ENCODE measurements around the gene NFIC.
"Not testable (repeated sequence)": the region's sequence is repeated elsewhere in the genome, so short reads cannot be mapped to it uniquely, and the experiment has no call there.

NFIC gene

GRCh38 chr19:3401004-3401768, 34.8 kb downstream of the NFIC start:
- no peak for DNase-seq

DNA sequence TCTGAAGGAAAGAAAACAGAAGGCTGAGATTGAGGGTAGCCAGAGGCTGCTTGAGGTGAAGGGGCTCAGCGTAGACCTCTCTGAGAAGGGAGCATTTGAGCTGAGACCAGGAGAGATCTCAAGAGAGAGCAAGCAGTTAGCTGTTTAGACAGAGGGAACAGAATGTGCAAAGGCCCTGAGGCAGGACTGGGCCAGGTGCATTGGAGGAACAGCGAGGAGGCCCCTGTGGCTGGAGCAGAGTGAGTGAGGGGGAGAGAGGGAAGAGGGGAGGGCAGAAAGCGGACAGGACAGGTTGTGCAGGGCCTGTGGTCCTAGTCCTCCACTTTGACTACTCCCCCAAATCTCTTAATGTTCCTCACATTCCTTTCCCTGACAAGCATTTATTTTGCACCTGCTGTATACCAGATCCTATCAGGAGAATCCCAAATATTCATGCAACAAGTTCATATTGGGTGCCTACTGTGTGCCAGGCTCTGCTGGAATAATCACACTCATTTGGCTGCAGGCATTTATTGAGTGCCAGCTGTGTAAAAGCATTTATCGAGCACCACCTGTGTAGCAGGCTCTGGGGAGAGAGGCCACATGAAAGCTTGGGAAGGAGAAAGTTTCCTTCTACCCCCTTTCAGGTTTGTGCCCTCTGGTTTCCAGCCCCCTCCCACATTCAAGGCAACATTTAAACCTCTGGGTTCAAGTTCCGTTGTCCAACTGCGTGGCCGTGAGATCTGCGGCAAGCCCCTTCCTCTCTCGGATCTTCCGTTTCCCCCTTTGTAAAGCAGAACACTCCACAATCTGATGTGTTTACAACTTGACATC, 36.5 kb downstream of the NFIC start:
- DNase-seq, result no peak

DNA sequence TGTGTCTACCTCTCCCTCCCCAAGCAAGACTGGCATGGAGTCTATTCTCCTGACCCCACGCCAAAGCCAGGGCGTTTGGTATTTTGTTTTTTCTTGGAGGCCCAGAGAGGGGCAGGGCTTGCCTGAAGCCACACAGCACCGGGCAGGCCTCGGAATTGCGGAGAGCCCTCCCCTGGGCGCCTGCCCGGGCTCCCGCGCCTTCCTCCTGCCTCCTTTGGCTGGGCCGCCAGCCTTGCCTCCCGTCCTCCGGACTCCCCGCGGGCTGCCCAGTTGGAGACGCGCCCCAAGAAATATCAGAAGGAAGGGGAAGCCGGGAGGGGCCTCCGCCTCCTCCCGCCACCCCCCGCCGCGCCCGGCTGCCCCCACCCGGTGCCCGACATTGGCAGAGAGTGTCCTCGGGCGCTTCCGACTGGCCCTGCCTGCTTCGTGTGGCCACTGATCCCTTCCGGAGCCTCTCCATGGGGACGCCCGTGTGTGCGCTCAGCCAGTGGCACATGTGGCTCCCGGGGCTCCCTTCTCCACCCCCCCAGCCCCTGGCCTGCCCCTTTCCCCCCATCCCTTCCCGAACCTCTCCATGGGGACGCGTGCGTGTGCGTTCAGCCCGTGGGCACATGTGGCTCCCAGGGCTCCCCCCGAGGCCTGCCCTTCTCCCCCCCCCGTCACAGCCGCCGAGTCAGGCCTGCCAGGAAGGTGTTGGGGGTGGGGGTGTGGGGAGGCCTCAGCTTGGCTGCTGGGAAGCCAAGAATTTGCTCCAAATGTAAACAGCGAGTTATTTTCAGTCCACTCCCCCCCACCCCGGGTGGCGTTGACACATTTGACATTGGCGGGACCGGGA, 37.3 kb downstream of the NFIC start:
- DNase-seq, result peak; percentile 85

- peak; percentile 58 for DNase-seq
These were observed 38.2 kb downstream of the NFIC start for GRCh38 chr19:3404324-3405260.

GRCh38 chr19:3405261-3405653, 38.9 kb downstream of the NFIC start:
- no peak for DNase-seq

- no peak for DNase-seq
These were observed 40.3 kb downstream of the NFIC start for GRCh38 chr19:3406571-3407111.

DNA sequence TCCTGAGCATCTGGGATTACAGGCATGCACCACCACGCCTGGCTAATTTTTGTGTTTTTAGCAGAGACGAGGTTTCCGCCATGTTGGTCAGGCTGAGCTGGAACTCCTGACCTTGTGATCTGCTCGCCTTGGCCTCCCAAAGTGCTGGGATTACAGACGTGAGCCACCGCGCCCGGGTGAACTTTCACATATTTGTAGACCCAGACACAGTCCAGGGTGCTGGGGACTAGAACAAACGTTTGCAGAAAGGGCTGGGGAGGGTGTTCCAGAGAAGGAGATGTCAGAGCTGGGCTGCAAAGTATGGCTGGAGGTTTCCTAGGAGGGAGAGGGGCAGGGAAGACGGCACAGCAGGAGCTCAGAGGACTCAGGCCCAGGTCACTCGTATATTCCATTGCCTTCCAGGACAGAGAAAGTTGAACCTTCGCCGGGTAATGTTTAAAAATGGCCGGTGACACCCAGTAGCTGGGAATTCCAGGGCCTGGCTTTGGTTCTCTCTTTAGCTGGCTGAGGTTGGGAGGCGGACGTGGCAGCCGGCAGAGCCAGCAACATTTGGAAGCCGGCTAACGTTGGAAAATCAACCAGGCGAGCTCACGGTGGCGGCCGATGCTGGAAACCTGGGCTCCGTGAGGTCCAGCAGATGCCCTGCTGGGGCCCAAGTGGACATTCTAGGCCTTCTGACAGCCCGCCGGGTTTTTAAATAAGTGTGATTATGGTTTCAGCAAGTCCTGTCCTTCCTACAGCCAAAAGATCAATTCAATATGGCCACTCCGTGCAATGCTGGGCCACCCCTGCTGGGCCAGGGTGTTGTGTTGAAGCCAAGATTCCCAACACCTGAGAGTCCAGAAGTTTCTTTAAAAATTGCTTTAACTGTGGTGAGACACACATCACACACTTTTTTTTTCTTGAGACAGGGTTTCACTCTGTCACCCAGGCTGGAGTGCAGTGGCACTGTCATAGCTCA, 41.5 kb downstream of the NFIC start:
- DNase-seq, result no peak

GRCh38 chr19:3408996-3409345, 42.6 kb downstream of the NFIC start:
- no peak for DNase-seq

DNA sequence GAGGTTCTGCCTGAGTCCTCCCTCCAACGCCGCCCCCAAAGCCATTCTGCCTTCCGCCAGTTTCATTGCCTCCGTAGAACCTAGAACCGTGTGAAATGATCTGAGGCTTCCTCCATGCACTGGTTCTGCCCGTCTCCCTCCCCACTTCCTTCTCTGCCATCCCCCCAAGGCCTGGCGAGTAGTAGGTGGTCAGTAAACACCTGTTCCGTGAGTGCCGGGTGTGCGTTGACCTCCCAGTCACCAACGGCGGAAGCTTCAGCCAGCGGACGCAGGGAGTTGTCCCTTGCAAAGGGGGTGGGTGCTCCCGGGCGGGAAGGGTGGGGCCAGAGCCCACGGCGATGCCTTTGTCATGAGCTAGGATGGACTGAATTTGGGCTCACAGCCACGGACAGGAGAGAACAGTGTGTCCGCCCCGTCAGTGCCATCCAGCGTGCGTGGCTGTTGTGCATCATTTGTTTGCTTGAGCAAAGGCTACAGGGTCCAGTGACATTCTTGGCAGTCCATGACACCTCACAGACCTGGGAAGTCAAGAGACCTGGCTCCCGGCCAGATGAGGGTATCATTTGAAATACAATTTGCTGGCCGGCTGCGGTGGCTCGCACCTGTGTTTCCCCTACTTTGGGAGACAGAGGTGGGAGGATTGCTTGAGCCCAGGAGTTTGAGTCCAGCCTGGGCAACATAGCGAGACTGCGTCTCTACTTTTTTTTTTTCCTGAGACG, 43.1 kb downstream of the NFIC start:
- no peak for DNase-seq

DNA sequence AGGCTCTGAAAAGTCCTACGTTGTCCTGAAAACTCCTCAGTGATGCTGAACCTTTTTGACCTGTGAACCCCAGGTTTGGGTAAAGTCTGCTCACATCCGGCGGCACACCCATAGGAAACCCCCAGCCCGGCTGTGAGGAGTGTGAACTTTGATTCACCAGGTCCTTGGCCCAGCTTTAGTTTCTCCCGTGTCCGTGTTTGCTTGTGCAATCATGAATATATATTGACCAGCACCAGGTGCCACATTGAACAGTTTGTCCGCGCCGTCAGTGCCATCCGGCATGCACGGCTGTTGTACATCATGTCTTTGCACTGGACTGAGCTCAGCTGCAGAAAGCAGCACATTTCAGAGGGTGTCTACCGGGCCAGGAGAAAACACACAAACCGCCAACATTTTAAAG, 45.3 kb downstream of the NFIC start:
- no peak for DNase-seq

DNA sequence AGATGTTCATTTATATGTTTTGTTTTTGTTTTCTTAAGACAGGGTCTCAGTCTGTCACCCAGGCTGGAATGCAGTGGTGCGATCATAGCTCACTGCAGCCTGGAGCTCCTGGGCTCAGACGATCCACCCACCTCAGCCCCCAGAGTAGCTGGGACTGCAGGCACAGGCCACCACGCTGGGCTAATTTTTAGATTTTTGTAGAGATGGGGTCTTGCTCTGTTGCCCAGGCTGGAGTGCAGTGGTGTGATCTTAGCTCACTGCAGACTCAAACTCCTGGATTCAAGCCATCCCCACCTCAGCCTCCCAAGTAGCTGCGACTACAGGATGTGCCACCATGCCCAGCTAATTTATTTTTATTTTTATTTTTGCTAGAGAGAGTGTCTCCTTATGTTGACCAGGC, 45.7 kb downstream of the NFIC start:
- DNase-seq, result no peak

DNA sequence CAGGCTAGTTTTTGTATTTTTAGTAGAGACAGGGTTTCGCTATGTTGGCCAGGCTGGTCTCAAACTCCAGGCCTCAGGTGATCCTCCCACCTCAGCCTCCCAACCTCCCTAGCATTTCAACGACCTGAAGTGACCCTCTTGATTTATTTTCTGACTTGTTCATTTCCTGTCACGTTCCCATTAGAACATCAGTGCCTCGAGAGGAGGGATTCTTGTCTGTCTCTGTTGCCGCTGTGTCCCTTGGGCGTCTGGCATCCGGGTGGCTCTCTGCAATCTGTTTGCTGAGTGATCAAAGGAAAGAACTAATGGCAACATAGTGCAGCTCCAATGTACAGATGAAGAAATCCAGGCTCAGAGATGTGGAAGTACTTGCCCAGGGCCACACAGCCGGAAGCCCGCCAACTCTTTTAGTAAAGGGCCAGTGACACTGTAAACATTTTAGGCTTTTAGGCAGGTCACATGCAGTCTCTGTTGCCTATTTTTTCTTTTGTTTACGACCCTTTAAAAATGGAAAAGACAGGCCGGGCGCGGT, 47.5 kb downstream of the NFIC start:
- DNase-seq, result no peak

DNA sequence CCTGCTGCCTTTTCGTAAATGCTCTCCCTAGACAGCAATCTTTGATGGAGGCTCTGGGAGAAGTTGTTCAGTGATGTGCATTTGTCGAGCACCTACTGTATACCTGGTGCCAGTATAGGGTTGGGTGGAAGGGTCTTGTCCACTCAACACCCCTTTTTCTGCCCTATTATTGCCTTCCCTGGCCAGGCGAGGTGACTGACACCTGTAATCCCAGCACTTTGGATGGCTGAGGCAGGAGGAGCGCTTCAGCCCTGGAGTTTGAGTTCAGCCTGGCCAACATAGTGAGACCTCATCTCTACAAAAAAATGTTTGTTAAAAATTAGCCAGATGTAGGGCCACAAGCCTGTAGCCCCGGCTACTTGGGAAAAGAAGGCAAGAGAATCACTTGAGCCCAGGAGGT, 49.3 kb downstream of the NFIC start:
- DNase-seq, result no peak

DNA sequence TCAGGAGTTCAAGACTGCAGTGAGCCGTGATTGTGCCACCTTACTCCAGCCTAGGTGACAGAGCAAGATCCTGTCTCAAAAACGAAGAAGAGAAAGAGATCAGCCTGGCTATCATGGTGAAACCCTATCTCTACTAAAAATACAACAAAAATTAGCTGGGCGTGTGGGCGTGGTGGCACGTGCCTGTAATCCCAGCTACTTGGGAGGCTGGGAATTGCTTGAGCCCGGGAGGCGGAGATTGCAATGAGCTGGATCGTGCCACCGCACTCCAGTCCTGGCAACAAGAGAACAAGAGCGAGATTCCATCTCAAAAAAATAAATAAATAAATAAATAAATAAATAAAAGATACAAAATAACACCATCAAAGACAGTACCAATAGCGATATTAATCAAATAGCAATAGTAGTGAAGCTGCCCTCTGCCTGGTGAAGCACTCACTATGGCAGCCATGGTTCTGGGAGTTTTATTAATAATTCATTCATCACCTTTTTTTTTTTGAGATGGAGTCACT, 53.9 kb downstream of the NFIC start:
- no peak for DNase-seq

- DNase-seq, result no peak
These were observed 54.7 kb downstream of the NFIC start for GRCh38 chr19:3420909-3421619.

DNA sequence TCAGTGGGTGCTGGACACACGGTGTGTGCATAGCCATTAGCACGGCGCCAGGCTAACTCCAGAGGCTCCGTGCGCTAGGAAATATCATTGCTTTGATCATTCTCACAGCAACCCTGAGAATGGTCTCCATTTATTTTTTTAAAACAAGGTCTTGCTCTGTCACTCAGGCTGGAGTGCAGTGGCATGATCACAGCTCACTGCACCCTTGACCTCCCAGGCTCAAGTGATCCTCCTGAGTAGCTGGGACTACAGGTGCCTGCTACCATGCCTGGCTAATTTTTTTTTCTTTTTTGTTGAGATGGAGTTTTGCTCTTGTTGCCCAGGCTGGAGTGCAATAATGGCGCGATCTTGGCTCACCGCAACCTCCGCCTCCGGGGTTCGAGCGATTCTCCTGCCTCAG, 55.3 kb downstream of the NFIC start:
- DNase-seq, result not testable (repeated sequence)

DNA sequence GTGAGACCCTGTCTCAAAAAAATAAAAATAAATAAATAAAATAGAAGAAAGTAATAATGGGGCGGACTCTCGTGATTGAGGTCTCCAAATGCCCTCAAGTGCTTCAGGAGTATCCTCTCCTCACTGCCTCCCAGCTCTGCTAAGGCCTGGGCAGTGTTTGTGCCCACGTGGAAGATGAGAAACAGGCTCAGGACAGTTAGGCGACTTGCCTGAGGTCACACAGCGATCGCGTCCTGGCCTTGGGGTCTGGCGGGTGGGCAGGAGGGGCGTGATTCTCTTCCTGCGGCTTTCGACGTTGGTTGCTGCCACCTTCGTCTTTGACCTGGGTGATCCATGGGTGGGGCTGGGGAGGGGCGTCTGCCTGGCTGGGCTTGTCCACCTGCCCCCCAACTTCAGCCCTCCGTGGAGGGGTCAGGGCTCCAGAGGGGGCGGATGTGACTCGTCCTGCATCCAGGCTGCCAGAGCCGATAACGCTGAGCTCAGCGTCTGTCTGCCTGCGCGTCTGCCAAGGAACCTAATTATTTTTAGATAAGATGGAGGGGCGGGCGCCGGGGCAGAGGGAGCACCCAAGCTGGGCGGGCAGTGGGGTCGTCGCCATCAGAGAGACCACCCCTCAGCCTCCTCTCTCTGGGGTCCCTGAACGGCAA, 56.9 kb downstream of the NFIC start:
- DNase-seq, result no peak

- no peak for DNase-seq
These were observed 60.0 kb downstream of the NFIC start for GRCh38 chr19:3426433-3426832.

GRCh38 chr19:3430366-3430680, 63.9 kb downstream of the NFIC start:
- not testable (repeated sequence) for DNase-seq
